Panc1 (cell line): ENCODE data around the gene OR52B6. TPM values are rescaled to one million over a fixed set of nuclear protein-coding genes. Genes with fewer than 3 reads are reported as not detected.

Experiments
- ATAC-seq: fragments of 200-7000 bp; cut with Tn5 transposase; 2 replicates; pipeline ENCODE4 v1.9.1; 2020; ENCODE audit warnings: mild to moderate bottlenecking, moderate library complexity
- BruUV-seq: library from RNA; stranded (reverse); fragments of 400-500 nt; replicated peaks from 2 replicates; lab custom pipeline; 2021; lab: Mats Ljungman, UMichigan
- CTCF ChIA-PET: fragments of 300-600 bp; sonication (Branson Sonifier 250); formaldehyde crosslinking; loops from one replicate; lab custom pipeline; 2022; ENCODE audit warnings: antibody characterized with exemption; lab: Charles Lee
- POLR2A ChIA-PET: fragments of 300-600 bp; sonication (Branson Sonifier 250); formaldehyde crosslinking; loops from one replicate; lab custom pipeline; 2022; ENCODE audit warnings: antibody characterized with exemption; lab: Charles Lee
- DNase-seq: peaks from one replicate; pipeline ENCODE4 v3.0.0-alpha.2; 2010; ENCODE audit warnings: low read depth, low spot score
- H3K27ac ChIP-seq: 2 replicates; pipeline ENCODE4 v1.5.1; 2011; ENCODE audit warnings: mild to moderate bottlenecking, low read length, inconsistent platforms
- H3K27me3 ChIP-seq: fragments of 200-500 bp; sonication (Bioruptor generic); 2 replicates; pipeline ENCODE4 v1.6.0; 2014; ENCODE audit warnings: low read length, inconsistent platforms; ENCODE audit not compliant: control insufficient read depth, insufficient read depth
- H3K36me3 ChIP-seq: fragments of 200-500 bp; sonication (Bioruptor generic); 2 replicates; pipeline ENCODE4 v1.5.1; 2014; ENCODE audit warnings: inconsistent platforms, mild to moderate bottlenecking, low read length, moderate library complexity; ENCODE audit not compliant: control insufficient read depth, insufficient read depth
- H3K4me1 ChIP-seq: 2 replicates; pipeline ENCODE4 v1.5.1; 2011; ENCODE audit warnings: inconsistent platforms, mild to moderate bottlenecking, low read length, moderate library complexity; ENCODE audit not compliant: control insufficient read depth, insufficient read depth
- H3K4me3 ChIP-seq, 2 experiments: 2 replicates each; pipeline ENCODE4 v1.5.1; 2011 to 2012; ENCODE audit warnings: low read depth in 2 of 2, low read length in 2 of 2, mild to moderate bottlenecking in 2 of 2, inconsistent platforms in 1 of 2, moderate library complexity in 1 of 2
- H3K9me3 ChIP-seq: fragments of 200-500 bp; sonication (Bioruptor generic); 2 replicates; pipeline ENCODE4 v1.5.1; 2014; ENCODE audit warnings: low read depth, mild to moderate bottlenecking, inconsistent platforms, low read length, moderate library complexity; ENCODE audit not compliant: control insufficient read depth, insufficient read depth
- POLR2AphosphoS5 ChIP-seq: IDR thresholded peaks from 2 replicates; pipeline ENCODE4 v1.6.1; 2012; ENCODE audit warnings: mild to moderate bottlenecking, low read depth, low read length, moderate library complexity
- REST ChIP-seq, 2 experiments: IDR thresholded peaks; 2 replicates each; pipeline ENCODE4 v1.6.1; 2011 to 2012; ENCODE audit warnings: low read depth in 2 of 2, control low read depth in 1 of 2, low read length in 1 of 2, mild to moderate bottlenecking in 1 of 2, moderate library complexity in 1 of 2; ENCODE audit not compliant: insufficient read depth in 1 of 2
- SIN3A ChIP-seq: IDR thresholded peaks from 2 replicates; pipeline ENCODE4 v1.6.1; 2012; ENCODE audit warnings: low read depth, mild to moderate bottlenecking, low read length, moderate library complexity, borderline replicate concordance; ENCODE audit not compliant: insufficient read depth
- TCF7L2 ChIP-seq: IDR thresholded peaks from 2 replicates; pipeline ENCODE4 v1.6.1; 2011; ENCODE audit warnings: mild to moderate bottlenecking, low read depth, low read length, inconsistent platforms
- in situ Hi-C: cut with HindIII; loops from 2 replicates; pipeline ENCODE4 v1.10.0; 2016; ENCODE audit warnings: low sequenced_read_pairs, low pct_unique_long_range_greater_than_20kb
- intact Hi-C: fragments of 100-400 bp; cut with micrococcal nuclease; formaldehyde crosslinking; loops from one replicate; pipeline ENCODE4 v1.10.0; 2022; ENCODE audit not compliant: unreplicated experiment
- total RNA-seq: library from RNA; stranded (reverse); gene quantifications from one replicate; pipeline ENCODE4 v1.2.1, GENCODE V29; 2021; ENCODE audit not compliant: unreplicated experiment
- TF ChIP-seq, protein P1 (sequence below): fragments of 450-650 bp; IDR thresholded peaks from 2 replicates; pipeline ENCODE4 v1.5.1; 2017; ENCODE audit warnings: mild to moderate bottlenecking

OR52B6 gene
- total RNA-seq, 1 experiment from 2014 or later = not detected

DNA sequence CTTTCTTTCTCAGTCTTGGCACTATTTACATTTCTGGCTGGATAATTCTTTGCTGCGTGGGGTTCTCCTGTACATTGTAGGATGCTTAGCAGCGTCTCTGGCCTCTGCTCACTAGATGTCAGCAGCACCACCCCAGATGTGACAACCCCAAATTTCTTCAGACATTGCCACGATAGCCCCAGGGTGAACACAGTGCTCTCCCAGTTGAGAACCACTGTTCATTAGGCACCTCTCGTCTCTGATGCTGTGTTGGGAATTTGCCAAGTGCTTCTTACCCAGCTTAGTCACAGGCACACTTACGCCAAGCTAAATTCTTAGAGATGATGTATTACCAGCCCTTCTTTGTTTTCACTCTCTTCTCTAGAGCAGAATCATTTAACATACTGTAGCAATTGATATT is 25.2 kb downstream of the OR52B6 start:
- BruUV-seq = no TSS peak
- no peak for DNase-seq
- ATAC-seq = no peak
- Histone ChIP-seq H3K36me3 (peaks cover 20% of the 10 kb centered on the region), H3K27me3 (no peaks in the 10 kb centered on the region), H3K4me3 (no peak overlapping the region), H3K27ac (no peak overlapping the region), H3K4me1 (peaks cover 10% of the 10 kb centered on the region), H3K9me3 (no peaks in the 10 kb centered on the region)
- in situ Hi-C loops (no loop called here), intact Hi-C loops (no loop called here)
- ChIA-PET POLR2A (interaction anchor here (0.6 kb wide), 1 partner anchor 255 kb away, joined by 16 read pairs; no protein-coding TSS in a partner anchor), CTCF (interaction anchor here (0.6 kb wide), 1 partner anchor 114 kb away, joined by 3 read pairs; no protein-coding TSS in a partner anchor)
- TF ChIP-seq, protein P1, sequence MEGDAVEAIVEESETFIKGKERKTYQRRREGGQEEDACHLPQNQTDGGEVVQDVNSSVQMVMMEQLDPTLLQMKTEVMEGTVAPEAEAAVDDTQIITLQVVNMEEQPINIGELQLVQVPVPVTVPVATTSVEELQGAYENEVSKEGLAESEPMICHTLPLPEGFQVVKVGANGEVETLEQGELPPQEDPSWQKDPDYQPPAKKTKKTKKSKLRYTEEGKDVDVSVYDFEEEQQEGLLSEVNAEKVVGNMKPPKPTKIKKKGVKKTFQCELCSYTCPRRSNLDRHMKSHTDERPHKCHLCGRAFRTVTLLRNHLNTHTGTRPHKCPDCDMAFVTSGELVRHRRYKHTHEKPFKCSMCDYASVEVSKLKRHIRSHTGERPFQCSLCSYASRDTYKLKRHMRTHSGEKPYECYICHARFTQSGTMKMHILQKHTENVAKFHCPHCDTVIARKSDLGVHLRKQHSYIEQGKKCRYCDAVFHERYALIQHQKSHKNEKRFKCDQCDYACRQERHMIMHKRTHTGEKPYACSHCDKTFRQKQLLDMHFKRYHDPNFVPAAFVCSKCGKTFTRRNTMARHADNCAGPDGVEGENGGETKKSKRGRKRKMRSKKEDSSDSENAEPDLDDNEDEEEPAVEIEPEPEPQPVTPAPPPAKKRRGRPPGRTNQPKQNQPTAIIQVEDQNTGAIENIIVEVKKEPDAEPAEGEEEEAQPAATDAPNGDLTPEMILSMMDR = no peak
- TF ChIP-seq SIN3A = no peak
- no peak for TF ChIP-seq POLR2AphosphoS5
- TF ChIP-seq TCF7L2 = no peak

DNA sequence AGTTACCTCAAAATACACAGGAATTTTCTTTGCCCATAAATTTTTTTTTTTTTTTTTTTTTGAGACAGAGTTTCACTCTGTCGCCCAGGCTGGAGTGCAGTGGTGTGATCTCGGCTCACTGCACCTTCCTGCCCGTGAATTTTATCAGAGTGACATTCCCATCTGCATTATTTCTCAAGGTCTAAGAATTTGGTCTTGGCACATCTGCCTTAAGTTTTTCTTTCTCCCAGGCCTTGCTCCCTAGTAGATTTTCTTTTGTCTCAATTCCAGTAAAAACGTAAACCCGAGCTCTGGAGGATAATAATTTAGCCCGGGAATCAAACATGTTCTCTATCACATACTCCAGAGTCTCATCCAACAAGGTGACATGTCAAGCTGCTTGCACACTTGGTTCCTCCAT is 28.1 kb downstream of the OR52B6 start:
- POLR2A ChIA-PET = no interaction called here
- intact Hi-C loops = no loop called here
- ATAC-seq (no peak), DNase-seq (no peak)
- no TSS peak for BruUV-seq
- Histone ChIP-seq H3K9me3 (no peaks in the 10 kb centered on the region), H3K36me3 (peaks cover 25% of the 10 kb centered on the region), H3K4me3 (no peak overlapping the region), H3K4me1 (no peaks in the 10 kb centered on the region), H3K27me3 (no peaks in the 10 kb centered on the region), H3K27ac (no peak overlapping the region)
- CTCF ChIA-PET = no interaction called here
- TF ChIP-seq POLR2AphosphoS5 (no peak), TCF7L2 (no peak), SIN3A (no peak), REST (IDR thresholded peaks at IDR 0.05; ENCODE audit: insufficient read depth in 1 of 2, low read depth in 2 of 2, low read length in 1 of 2) (no peak)
- TF ChIP-seq, protein P1 = no peak
- in situ Hi-C loops = no loop called here
